CD4-positive, alpha-beta T cell (primary cell): ENCODE data around the gene CAND1. TPM values are rescaled to one million over a fixed set of nuclear protein-coding genes. Genes with fewer than 3 reads are reported as not detected.
A peak's percentile ranks its signal among the peaks of the same experiment; 100 is the strongest.

Source experiments
- ATAC-seq: fragments of 200-7000 bp; cut with Tn5 transposase; one replicate; pipeline ENCODE4 v1.10.0; 2022; ENCODE audit warnings: mild to moderate bottlenecking; ENCODE audit not compliant: poor library complexity
- CTCF ChIA-PET: fragments of 350-600 bp; sonication (Branson Sonifier 250); formaldehyde crosslinking; loops from one replicate; lab custom pipeline; 2021; ENCODE audit warnings: antibody characterized with exemption, inconsistent platforms; lab: Charles Lee
- POLR2A ChIA-PET: fragments of 350-600 bp; sonication (Branson Sonifier 250); formaldehyde crosslinking; loops from one replicate; lab custom pipeline; 2021; ENCODE audit warnings: antibody characterized with exemption, inconsistent platforms; lab: Charles Lee
- DNase-seq, 14 experiments: peaks; one replicate each; pipeline ENCODE4 v3.0.0-alpha.2; 2013 to 2020; ENCODE audit warnings: mixed read lengths in 2 of 14
- H3K27ac ChIP-seq, 2 donors: one replicate each; pipeline versions ENCODE4 v1.5.1 to v1.7.0; 2013; ENCODE audit warnings: low read length in 2 of 2, low read depth in 1 of 2, mild to moderate bottlenecking in 1 of 2
- H3K27me3 ChIP-seq, 2 experiments: 1 replicate in 1 of 2; 2 replicates in 1 of 2; pipeline versions ENCODE4 v1.6.1 to v1.7.0; 2013; ENCODE audit warnings: low read length in 2 of 2, control low read depth in 1 of 2, mild to moderate bottlenecking in 1 of 2, moderate library complexity in 1 of 2; ENCODE audit not compliant: insufficient read depth in 2 of 2, control insufficient read depth in 1 of 2
- H3K36me3 ChIP-seq: one replicate; pipeline ENCODE4 v1.6.1; 2013; ENCODE audit warnings: low read length, control low read depth; ENCODE audit not compliant: insufficient read depth
- H3K4me1 ChIP-seq: one replicate; pipeline ENCODE4 v1.6.1; 2013; ENCODE audit warnings: low read length, control low read depth; ENCODE audit not compliant: insufficient read depth
- H3K4me3 ChIP-seq: one replicate; pipeline ENCODE4 v1.5.1; 2013; ENCODE audit warnings: mild to moderate bottlenecking, low read length, moderate library complexity
- H3K9me3 ChIP-seq, 2 experiments: 1 replicate in 1 of 2; 2 replicates in 1 of 2; pipeline versions ENCODE4 v1.6.1 to v1.7.0; 2013; ENCODE audit warnings: low read length in 2 of 2, mild to moderate bottlenecking in 2 of 2, control low read depth in 1 of 2, moderate library complexity in 1 of 2; ENCODE audit not compliant: control insufficient read depth in 1 of 2, insufficient read depth in 1 of 2
- H3K27ac Mint-ChIP-seq: one replicate; pipeline ENCODE4 v1.8.0; 2020; ENCODE audit warnings: mixed read lengths
- H3K27me3 Mint-ChIP-seq: one replicate; pipeline ENCODE4 v1.8.0; 2021; ENCODE audit warnings: mixed read lengths
- H3K36me3 Mint-ChIP-seq: one replicate; pipeline ENCODE4 v1.8.0; 2021; ENCODE audit warnings: low read depth, mixed read lengths
- H3K4me1 Mint-ChIP-seq: one replicate; pipeline ENCODE4 v1.8.0; 2021; ENCODE audit warnings: low read depth, mixed read lengths
- H3K4me3 Mint-ChIP-seq: one replicate; pipeline ENCODE4 v1.8.0; 2020; ENCODE audit warnings: mild to moderate bottlenecking, mixed read lengths
- H3K9me3 Mint-ChIP-seq: one replicate; pipeline ENCODE4 v1.8.0; 2020; ENCODE audit warnings: mixed read lengths
- intact Hi-C, 2 experiments: fragments of 100-400 bp; cut with DNase I in 1 of 2; cut with micrococcal nuclease in 1 of 2; formaldehyde crosslinking; loops; one replicate each; pipeline versions ENCODE4 v1.15.1 to v1.9.0; 2023 to 2025; cut with DNase I, micrococcal nuclease
- total RNA-seq, 174 experiments: library from RNA in 2 of 174; stranded (reverse) in 2 of 174; gene quantifications; one replicate each; pipeline ENCODE4 v1.2.3 and lab custom pipeline; 2021 to 2026
- TF ChIP-seq, protein P1 (sequence below): fragments of 200-600 bp; IDR thresholded peaks from one replicate; pipeline ENCODE4 v1.8.0; 2022; ENCODE audit warnings: antibody characterized with exemption, mild to moderate bottlenecking

Gene CAND1
- total RNA-seq, 2 experiments from 2014 or later, result 118 to 124 TPM

DNA sequence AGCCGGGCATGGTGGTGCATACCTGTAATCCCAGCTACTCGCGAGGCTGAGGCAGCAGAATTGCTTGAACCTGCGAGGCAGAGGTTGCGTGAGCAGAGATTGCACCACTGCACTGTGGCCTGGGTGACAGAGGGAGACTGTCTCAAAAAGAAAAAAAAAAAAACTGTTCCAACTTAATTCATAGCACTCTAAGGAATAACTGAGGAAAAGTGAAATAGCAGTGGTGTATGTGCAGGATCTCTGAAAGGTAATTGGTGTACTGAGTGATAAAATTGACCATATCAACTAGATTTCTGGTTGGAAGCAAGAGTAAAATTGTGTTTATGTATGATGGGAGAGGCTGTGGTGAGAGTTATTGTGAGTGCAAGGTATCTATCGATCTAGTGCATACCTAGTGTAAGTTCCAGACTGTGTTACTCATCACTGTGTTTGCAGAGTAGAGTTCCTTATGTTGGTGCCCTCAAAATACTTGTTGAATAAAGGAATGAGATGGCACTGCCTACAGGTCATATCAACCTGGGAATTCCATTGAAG, 6.3 kb downstream of the CAND1 start:
- peak overlapping the region; percentile 13 for H3K27ac Mint-ChIP-seq
- H3K4me1 ChIP-seq, result peaks cover 28% of the 10 kb centered on the region
- CTCF ChIA-PET, result no interaction called here
- DNase-seq (no peak), ATAC-seq (no peak)
- POLR2A ChIA-PET, result no interaction called here
- no peaks in the 10 kb centered on the region for H3K27me3 ChIP-seq
- peaks cover 94% of the 10 kb centered on the region for H3K4me1 Mint-ChIP-seq
- H3K9me3 Mint-ChIP-seq, result no peaks in the 10 kb centered on the region
- no peaks in the 10 kb centered on the region for H3K27me3 Mint-ChIP-seq
- H3K36me3 Mint-ChIP-seq, result peaks cover 40% of the 10 kb centered on the region
- TF ChIP-seq, protein P1, sequence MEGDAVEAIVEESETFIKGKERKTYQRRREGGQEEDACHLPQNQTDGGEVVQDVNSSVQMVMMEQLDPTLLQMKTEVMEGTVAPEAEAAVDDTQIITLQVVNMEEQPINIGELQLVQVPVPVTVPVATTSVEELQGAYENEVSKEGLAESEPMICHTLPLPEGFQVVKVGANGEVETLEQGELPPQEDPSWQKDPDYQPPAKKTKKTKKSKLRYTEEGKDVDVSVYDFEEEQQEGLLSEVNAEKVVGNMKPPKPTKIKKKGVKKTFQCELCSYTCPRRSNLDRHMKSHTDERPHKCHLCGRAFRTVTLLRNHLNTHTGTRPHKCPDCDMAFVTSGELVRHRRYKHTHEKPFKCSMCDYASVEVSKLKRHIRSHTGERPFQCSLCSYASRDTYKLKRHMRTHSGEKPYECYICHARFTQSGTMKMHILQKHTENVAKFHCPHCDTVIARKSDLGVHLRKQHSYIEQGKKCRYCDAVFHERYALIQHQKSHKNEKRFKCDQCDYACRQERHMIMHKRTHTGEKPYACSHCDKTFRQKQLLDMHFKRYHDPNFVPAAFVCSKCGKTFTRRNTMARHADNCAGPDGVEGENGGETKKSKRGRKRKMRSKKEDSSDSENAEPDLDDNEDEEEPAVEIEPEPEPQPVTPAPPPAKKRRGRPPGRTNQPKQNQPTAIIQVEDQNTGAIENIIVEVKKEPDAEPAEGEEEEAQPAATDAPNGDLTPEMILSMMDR, result no peak
- peak overlapping the region; percentile 4 for H3K4me3 Mint-ChIP-seq
- H3K27ac ChIP-seq, result no peak overlapping the region
- intact Hi-C loops, result loop anchor here in 1 of 2 experiments (10.0 kb wide), 1 partner anchor 1049 kb away; no protein-coding TSS in a partner anchor
- no peak overlapping the region for H3K4me3 ChIP-seq
- H3K36me3 ChIP-seq, result peaks cover 3% of the 10 kb centered on the region
- no peaks in the 10 kb centered on the region for H3K9me3 ChIP-seq

DNA sequence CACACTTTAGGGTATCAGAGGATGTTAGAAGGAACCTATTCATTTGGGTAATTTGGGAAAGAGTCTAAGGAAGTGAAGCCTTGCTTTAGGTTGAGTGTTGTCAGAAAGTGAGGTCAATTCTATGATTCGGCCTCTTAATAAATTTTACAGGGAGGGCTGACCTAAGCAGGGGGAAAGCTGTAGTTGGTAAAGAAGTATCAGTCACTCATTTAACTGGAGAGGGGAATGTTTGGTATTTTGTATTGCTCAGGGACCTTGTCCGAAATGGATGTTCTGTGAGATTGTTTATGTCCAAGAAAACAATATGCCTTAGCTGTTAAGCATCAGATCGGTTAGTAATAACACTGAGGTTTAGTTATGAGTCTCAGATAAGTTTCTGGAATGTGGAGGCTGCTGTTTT, 7.3 kb downstream of the CAND1 start:
- POLR2A ChIA-PET, result interaction anchor here (6.7 kb wide), 1 partner anchor 7 kb away, joined by 33 read pairs; the partner anchor contains the start of gene CAND1
- no peaks in the 10 kb centered on the region for H3K9me3 Mint-ChIP-seq

DNA sequence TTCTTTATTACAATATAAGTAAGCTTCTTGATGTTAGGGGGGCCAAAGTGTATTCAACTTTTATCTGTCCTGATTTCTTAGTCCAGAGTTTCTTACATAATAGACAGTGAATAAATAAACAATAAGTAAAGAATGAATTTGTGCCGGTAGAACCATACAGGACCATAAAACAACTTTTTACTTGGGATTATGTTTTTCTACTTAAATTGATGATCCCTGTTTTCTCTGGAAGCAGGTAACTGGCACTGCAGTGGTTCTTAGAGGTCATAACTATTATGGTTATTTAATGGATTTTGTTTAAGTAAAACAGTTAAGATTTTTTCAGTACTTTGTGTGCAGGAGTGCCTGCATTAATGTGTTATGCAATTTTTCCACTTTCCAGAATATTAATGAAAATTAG, 10.5 kb downstream of the CAND1 start:
- Histone ChIP-seq H3K9me3 (no peaks in the 10 kb centered on the region), H3K27me3 (no peaks in the 10 kb centered on the region), H3K36me3 (peaks cover 22% of the 10 kb centered on the region), H3K4me1 (peaks cover 19% of the 10 kb centered on the region), H3K4me3 (no peak overlapping the region), H3K27ac (no peak overlapping the region)
- POLR2A ChIA-PET, result interaction anchor here (6.7 kb wide), 1 partner anchor 10 kb away, joined by 33 read pairs; the partner anchor contains the start of gene CAND1
- no peak overlapping the region for H3K4me3 Mint-ChIP-seq
- no peaks in the 10 kb centered on the region for H3K9me3 Mint-ChIP-seq
- DNase-seq, result no peak
- ATAC-seq, result no peak
- peaks cover 87% of the 10 kb centered on the region for H3K4me1 Mint-ChIP-seq
- no peaks in the 10 kb centered on the region for H3K27me3 Mint-ChIP-seq
- CTCF ChIA-PET, result no interaction called here
- TF ChIP-seq, protein P1, result no peak
- intact Hi-C loops, result loop anchor here in 1 of 2 experiments (10.0 kb wide), 1 partner anchor 1045 kb away; no protein-coding TSS in a partner anchor
- H3K36me3 Mint-ChIP-seq, result peaks cover 76% of the 10 kb centered on the region
- no peak overlapping the region for H3K27ac Mint-ChIP-seq

More for the DNA sequence above, 7.3 kb downstream of the CAND1 start:
- peaks cover 3% of the 10 kb centered on the region for H3K36me3 ChIP-seq
- TF ChIP-seq, protein P1, result no peak
- no peak overlapping the region for H3K27ac ChIP-seq
- H3K4me3 ChIP-seq, result no peak overlapping the region
- ATAC-seq (no peak), DNase-seq (no peak)
- CTCF ChIA-PET, result no interaction called here
- no peaks in the 10 kb centered on the region for H3K27me3 Mint-ChIP-seq
- H3K4me1 Mint-ChIP-seq, result peaks cover 92% of the 10 kb centered on the region
- H3K27ac Mint-ChIP-seq, result no peak overlapping the region
- H3K4me3 Mint-ChIP-seq, result no peak overlapping the region
- H3K36me3 Mint-ChIP-seq, result peaks cover 46% of the 10 kb centered on the region
- intact Hi-C loops, result loop anchor here in 1 of 2 experiments (10.0 kb wide), 1 partner anchor 1048 kb away; no protein-coding TSS in a partner anchor
- peaks cover 26% of the 10 kb centered on the region for H3K4me1 ChIP-seq
- H3K9me3 ChIP-seq, result no peaks in the 10 kb centered on the region
- H3K27me3 ChIP-seq, result no peaks in the 10 kb centered on the region
